ENCODE measurements around the gene HDHD3. TPM values are rescaled to one million over a fixed set of nuclear protein-coding genes. Genes with fewer than 3 reads are reported as not detected.
"Not testable (repeated sequence)": the region's sequence is repeated elsewhere in the genome, so short reads cannot be mapped to it uniquely, and the experiment has no call there.

Gene HDHD3
- total RNA-seq, 1 experiment from 2014 or later: 7.6 TPM

DNA sequence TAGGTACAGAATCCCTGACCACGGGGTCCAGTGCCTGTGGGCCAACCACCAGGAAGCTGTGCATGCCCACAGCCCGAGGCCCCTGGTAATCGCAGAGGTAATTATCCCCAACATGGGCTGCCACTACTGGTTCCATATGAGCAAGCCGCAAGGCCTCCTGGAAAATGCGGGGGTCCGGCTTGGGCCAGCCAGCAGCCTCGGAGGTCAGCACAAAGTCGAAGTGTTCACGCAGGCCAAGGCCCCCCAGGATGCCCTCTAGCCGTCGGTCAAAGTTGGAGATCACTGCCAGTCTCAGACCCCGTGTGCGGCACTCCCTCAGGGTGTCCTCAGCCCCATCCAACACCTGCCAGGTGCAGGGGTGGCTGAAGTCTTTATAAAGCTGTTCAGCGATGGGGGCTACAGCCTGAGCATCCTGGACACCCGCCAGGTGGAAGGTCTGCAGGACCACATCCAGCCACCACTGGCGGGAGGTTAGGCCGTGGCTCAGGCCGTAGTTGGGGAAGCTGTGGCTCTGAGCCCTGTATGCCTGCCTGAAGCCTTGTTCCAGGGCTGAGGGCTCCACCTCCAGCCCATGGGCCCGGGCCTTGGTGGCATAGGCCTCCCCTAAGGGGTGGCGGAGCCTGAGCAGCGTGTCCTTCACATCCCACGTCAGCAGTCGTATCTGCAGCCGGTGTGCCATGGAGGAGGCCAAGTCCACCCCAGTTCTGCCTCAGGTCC is 3.0 kb downstream of the HDHD3 start:
- no peak overlapping the region for H3K4me3 ChIP-seq
- peaks cover 5% of the 10 kb centered on the region; the same call in 1 of the 2 replicates for H3K36me3 ChIP-seq
- no peak for DNase-seq
- H3K9me3 ChIP-seq: no peaks in the 10 kb centered on the region
- no peaks in the 10 kb centered on the region for H3K27me3 ChIP-seq

DNA sequence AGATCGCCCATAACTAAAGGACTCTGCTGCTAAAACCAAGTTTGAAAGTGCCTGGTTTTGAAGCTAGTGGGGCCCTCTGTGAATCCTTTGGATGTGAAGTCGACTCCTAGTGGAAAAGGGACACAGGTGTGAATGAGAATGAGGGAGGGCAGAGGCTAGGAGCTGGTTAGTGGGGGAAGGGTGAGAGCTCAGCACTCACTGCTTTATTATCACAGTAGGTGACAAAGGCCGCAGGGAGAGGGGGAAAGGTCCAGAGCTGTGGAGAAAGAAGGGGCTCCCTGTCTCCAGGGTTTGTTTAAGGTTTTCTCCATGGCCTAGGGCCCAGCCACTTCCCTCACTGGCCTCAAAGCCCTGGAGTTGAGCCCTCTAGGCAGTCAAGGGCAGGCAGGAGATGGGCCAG is 3.5 kb downstream of the HDHD3 start:
- DNase-seq: no peak

DNA sequence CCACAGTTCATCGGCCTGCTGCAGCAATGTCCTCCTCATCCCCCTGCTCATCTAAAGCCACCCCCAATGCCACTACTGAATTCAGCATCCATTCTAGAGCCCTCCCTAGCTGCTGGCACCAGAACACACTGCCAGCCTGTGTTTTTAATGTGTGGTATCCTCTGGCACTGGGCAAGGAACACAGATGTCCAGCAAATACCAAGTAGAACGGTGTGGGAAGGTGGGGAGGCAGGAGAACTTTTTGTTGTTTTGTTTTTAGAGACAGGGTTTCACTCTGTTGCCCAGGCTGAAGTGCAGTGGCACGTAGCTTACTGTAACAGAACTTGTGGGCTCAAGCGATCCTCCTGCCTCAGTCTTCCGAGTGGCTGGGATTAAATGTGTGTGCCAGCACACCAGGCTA is 4.7 kb downstream of the HDHD3 start:
- no peak for DNase-seq
- H3K9me3 ChIP-seq: no peaks in the 10 kb centered on the region
- peaks cover 5% of the 10 kb centered on the region; the same call in 1 of the 2 replicates for H3K36me3 ChIP-seq
- no peak overlapping the region for H3K4me3 ChIP-seq
- H3K27me3 ChIP-seq: no peaks in the 10 kb centered on the region

More for the DNA sequence above, 3.5 kb downstream of the HDHD3 start:
- Histone ChIP-seq H3K4me3 (no peak overlapping the region), H3K9me3 (no peaks in the 10 kb centered on the region), H3K27me3 (no peaks in the 10 kb centered on the region), H3K36me3 (peaks cover 5% of the 10 kb centered on the region; the same call in 1 of the 2 replicates)

DNA sequence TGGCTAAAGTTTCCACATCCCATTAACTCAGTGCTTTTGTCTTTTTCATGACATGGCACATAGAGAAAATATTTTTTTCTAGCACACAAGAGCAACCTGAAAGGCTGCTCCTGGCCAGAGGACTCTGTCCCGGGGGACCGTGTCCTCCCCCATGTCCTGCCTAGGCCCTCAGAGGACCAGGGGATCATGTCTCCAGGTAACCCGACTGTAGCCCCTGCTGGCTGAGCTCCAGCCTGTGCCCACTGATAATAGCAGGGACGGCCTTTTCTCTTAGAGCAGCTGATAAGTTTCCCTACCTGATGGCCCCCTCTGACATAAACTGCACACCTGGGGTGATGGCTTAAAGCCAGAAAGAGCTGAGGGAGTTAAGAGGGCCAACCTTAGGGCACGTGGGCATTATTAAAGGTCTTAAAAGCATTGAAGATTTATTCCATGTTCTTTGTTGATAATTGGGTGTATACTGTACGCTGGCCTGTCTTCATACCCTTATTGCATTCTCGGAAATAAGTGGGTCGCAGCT is 5.9 kb downstream of the HDHD3 start:
- Histone ChIP-seq H3K27me3 (no peaks in the 10 kb centered on the region), H3K4me3 (no peak overlapping the region), H3K36me3 (peaks cover 5% of the 10 kb centered on the region; the same call in 1 of the 2 replicates), H3K9me3 (no peaks in the 10 kb centered on the region)
- DNase-seq: no peak

- Histone ChIP-seq H3K9me3 (no peaks in the 10 kb centered on the region), H3K4me3 (no peak overlapping the region), H3K27me3 (no peaks in the 10 kb centered on the region), H3K36me3 (0 out of 2 replicates have a peak, but pooled peaks cover 2% of the 10 kb centered on the region)
- DNase-seq: no peak
Measured at GRCh38 chr9:113369855-113370140, 7.0 kb downstream of the HDHD3 start.

DNA sequence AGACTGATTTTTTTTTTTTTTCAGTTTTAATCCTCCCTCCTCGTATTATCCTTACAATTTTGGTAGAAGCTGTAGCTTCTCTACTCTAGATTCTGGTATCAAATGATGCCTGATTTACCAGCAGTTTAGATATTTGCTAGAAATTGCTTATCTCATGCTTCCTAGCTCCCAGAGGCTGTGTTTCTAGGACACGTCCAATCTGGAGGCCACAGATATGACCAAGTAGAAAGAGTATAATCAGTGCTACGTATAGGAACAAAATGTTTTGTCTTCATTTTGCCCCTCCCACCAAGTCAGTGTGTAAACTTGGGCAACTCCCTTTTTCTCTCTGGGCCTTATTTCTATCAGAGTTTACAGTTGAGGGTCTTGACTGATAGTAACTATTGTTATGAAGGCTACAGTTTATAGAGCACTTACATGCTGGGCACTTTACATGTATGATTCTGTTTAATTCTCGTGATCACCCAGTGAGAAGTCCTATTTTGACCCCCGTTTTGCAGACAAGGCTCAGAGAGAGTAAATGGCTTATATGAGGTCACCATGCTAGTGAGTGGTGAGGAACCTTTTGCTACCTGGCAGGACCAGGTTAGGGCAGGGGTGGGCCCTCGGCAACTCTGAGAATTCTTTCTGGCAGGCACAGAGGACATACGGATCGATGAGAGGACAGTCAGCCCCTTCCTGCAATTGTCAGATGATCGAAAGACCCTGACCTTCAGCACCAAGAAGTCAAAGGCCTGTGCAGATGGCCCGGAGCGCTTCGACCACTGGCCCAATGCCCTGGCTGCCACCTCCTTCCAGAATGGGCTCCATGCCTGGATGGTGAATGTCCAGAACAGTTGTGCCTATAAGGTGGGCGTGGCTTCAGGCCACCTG is 7.6 kb downstream of the HDHD3 start:
- Histone ChIP-seq H3K9me3 (no peaks in the 10 kb centered on the region), H3K36me3 (no peaks in the 10 kb centered on the region), H3K27me3 (no peaks in the 10 kb centered on the region), H3K4me3 (no peak overlapping the region)
- no peak for DNase-seq

DNA sequence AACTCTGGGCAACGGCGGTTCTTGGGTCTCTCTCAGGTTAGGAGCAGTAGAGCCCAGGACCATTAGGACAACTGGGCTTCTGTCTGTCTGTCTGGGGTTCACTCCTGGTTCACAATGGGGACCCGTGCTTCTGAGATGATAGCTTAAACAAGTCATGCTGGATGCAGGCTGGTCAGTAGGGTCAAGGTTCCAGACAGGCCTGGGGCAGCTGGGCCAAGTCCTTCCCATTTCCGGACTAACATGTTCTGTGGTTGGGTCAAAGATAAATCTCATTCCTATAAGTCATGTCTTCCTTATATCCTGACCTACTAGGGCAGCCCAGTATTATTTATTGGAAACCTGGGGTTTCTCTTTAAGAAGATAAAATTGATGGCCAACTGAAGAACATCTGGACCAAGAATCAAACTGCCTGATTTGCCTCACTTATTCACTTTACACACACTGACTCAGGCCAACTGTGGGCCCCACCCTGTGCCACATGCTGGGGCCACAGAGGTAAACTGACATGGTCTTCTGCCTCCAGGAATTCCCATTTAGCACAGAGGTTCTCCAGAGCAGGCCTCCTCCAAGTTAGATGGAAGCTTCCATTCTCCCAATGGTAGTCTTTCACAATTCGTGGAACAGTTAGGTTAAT is 8.3 kb downstream of the HDHD3 start:
- H3K9me3 ChIP-seq: no peaks in the 10 kb centered on the region
- H3K27me3 ChIP-seq: no peaks in the 10 kb centered on the region
- DNase-seq: no peak
- H3K4me3 ChIP-seq: no peak overlapping the region
- H3K36me3 ChIP-seq: no peaks in the 10 kb centered on the region

GRCh38 chr9:113365652-113366051 is 11.1 kb downstream of the HDHD3 start:
- H3K36me3 ChIP-seq, H3K27me3 ChIP-seq, H3K9me3 ChIP-seq, H3K4me3 ChIP-seq, DNase-seq: not testable (repeated sequence)

GRCh38 chr9:113364951-113365350 is 11.8 kb downstream of the HDHD3 start:
- no peaks in the 10 kb centered on the region for H3K27me3 ChIP-seq
- DNase-seq: no peak
- H3K4me3 ChIP-seq: no peak overlapping the region
- no peaks in the 10 kb centered on the region for H3K36me3 ChIP-seq
- no peaks in the 10 kb centered on the region for H3K9me3 ChIP-seq

- no peak for DNase-seq
- Histone ChIP-seq H3K27me3 (no peaks in the 10 kb centered on the region), H3K36me3 (no peaks in the 10 kb centered on the region), H3K9me3 (no peaks in the 10 kb centered on the region), H3K4me3 (no peak overlapping the region)
Measured at GRCh38 chr9:113363336-113363735, 13.4 kb downstream of the HDHD3 start.

GRCh38 chr9:113361304-113362018 is 15.3 kb downstream of the HDHD3 start:
- Histone ChIP-seq H3K4me3 (no peak overlapping the region), H3K9me3 (no peaks in the 10 kb centered on the region), H3K27me3 (no peaks in the 10 kb centered on the region; the same call in 1 of the 2 replicates), H3K36me3 (no peaks in the 10 kb centered on the region)
- peak; percentile 12 for DNase-seq

GRCh38 chr9:113360242-113360842 is 16.4 kb downstream of the HDHD3 start:
- H3K9me3 ChIP-seq: no peaks in the 10 kb centered on the region
- no peaks in the 10 kb centered on the region for H3K36me3 ChIP-seq
- DNase-seq: no peak
- no peaks in the 10 kb centered on the region; the same call in 1 of the 2 replicates for H3K27me3 ChIP-seq
- no peak overlapping the region for H3K4me3 ChIP-seq

DNA sequence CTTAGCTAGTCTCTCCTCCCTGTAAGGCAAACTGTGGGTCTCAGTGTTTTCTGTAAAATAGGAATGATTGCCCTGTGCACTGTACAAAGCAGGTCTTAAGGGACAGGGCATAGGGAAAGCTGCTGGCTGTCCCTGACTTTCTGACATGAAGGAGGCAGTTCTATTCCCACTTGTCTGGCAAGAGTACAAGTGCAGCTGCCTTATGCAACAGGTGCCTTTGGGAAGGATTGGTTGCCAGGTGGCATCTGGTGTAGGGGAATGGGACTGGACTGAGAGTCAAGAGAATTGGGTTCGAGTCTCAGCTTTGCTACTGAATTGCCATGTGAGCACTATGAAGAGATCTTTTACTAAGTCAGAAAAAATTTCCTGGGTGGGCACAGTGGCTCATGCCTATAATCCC is 17.4 kb downstream of the HDHD3 start:
- no peak overlapping the region for H3K4me3 ChIP-seq
- H3K9me3 ChIP-seq: no peaks in the 10 kb centered on the region
- H3K36me3 ChIP-seq: no peaks in the 10 kb centered on the region
- no peak for DNase-seq
- H3K27me3 ChIP-seq: no peaks in the 10 kb centered on the region; the same call in 1 of the 2 replicates

DNA sequence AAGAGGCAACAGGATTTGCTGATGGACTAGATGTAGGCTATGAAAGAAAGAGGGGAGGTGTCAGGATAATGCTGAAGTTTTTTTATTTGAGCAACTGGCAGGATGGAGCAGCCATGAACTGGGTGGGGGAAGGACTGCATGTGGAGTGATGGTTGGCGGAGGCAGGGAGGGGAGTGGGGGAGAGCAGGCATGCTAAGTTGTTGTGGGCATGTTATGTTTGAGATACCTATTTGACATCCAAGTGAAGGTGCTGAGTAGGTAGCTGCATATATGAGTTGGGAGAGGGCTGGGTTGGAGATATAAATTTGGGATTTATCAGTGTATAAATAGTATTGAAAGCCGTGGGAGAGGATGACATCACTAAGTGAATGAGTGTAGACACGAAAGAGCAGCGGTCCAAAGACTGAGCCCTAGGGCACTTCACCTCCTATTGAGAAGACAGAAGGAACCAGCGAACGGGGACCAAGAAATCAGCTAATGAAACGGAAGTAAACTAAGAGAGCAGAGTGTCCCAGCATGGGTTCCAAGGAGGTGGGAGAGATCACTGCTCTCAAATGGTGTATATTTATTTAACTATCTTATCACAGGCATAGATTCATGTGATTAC is 20.0 kb downstream of the HDHD3 start:
- no peak for DNase-seq
- Histone ChIP-seq H3K36me3 (no peaks in the 10 kb centered on the region), H3K27me3 (no peaks in the 10 kb centered on the region; the same call in 1 of the 2 replicates), H3K4me3 (no peak overlapping the region), H3K9me3 (no peaks in the 10 kb centered on the region)

- H3K27me3 ChIP-seq: peaks cover 9% of the 10 kb centered on the region
- no peak overlapping the region for H3K4me3 ChIP-seq
- no peaks in the 10 kb centered on the region for H3K36me3 ChIP-seq
- H3K9me3 ChIP-seq: no peaks in the 10 kb centered on the region
- no peak for DNase-seq
Measured at GRCh38 chr9:113355040-113355596, 21.7 kb downstream of the HDHD3 start.

- H3K36me3 ChIP-seq: no peaks in the 10 kb centered on the region
- no peaks in the 10 kb centered on the region for H3K9me3 ChIP-seq
- DNase-seq: no peak
- H3K4me3 ChIP-seq: no peak overlapping the region
- peaks cover 20% of the 10 kb centered on the region for H3K27me3 ChIP-seq
Measured at GRCh38 chr9:113352411-113352810, 24.4 kb downstream of the HDHD3 start.

Measured in MG63 (cell line).